ENCODE data around the gene ACRBP. TPM values are rescaled to one million over a fixed set of nuclear protein-coding genes. Genes with fewer than 3 reads are reported as not detected.

ACRBP gene
- total and polyA plus RNA-seq, 7 donors, result 0.29 to 0.99 (median 0.82) TPM; not detected in 1

- intact Hi-C loops (cut with DNase I), result loop anchor here in 1 of 2 donors (5.0 kb wide), 1 partner anchor 41 kb away; the partner anchor contains the start of gene NOP2
- no peak for TF ChIP-seq CTCF (IDR thresholded peaks at IDR 0.05)
- H3K27me3 ChIP-seq (ENCODE audit: insufficient read depth in 3 of 3, low read length in 2 of 3), result no peaks in the 10 kb centered on the region
Measured at GRCh38 chr12:6608592-6609281, 38.5 kb downstream of the ACRBP start.

GRCh38 chr12:6607751-6608591 is 39.3 kb downstream of the ACRBP start:
- Histone ChIP-seq H3K4me3 (no peak overlapping the region), H3K9me3 (no peaks in the 10 kb centered on the region), H3K27me3 (ENCODE audit: insufficient read depth in 3 of 3, low read length in 2 of 3) (no peaks in the 10 kb centered on the region), H3K4me1 (peaks cover 36% of the 10 kb centered on the region), H3K36me3 (ENCODE audit: insufficient read depth in 1 of 2, low read depth in 1 of 2) (peaks cover 0 to 13% of the 10 kb centered on the region in 2 donors), H3K27ac (peak overlapping the region; percentile 69)
- WGBS, 3 donors, result 4 to 8% (median 5%) methylated on average over 8 of the region's 8 CpGs
- ATAC-seq (peak in 3 of 4 donors; percentile 6 to 27 (median 23)), DNase-seq (peak in 1 of 2 donors; percentile 52)
- no peak for TF ChIP-seq CTCF (IDR thresholded peaks at IDR 0.05)
- intact Hi-C loops (cut with DNase I), result loop anchor here in 1 of 2 donors (5.0 kb wide), 1 partner anchor 41 kb away; the partner anchor contains the start of gene NOP2

More at GRCh38 chr12:6608592-6609281, 38.5 kb downstream of the ACRBP start:
- ATAC-seq (no peak), DNase-seq (peak; percentile 41 to 63)
- no peaks in the 10 kb centered on the region for H3K9me3 ChIP-seq
- WGBS, 3 donors, result 47 to 56% (median 49%) methylated on average over 8 of the region's 8 CpGs
- no peak overlapping the region for H3K4me3 ChIP-seq
- H3K4me1 ChIP-seq, result peaks cover 35% of the 10 kb centered on the region
- peak overlapping the region; percentile 69 for H3K27ac ChIP-seq
- H3K36me3 ChIP-seq (ENCODE audit: insufficient read depth in 1 of 2, low read depth in 1 of 2), result peaks cover 0 to 7% of the 10 kb centered on the region in 2 donors

GRCh38 chr12:6606331-6607131 is 40.7 kb downstream of the ACRBP start:
- Histone ChIP-seq H3K4me3 (peak overlapping the region; percentile 93), H3K27me3 (ENCODE audit: insufficient read depth in 3 of 3, low read length in 2 of 3) (no peaks in the 10 kb centered on the region), H3K36me3 (ENCODE audit: insufficient read depth in 1 of 2, low read depth in 1 of 2) (peaks cover 0 to 26% of the 10 kb centered on the region in 2 donors), H3K9me3 (no peaks in the 10 kb centered on the region), H3K27ac (peak overlapping the region; percentile 94), H3K4me1 (peaks cover 37% of the 10 kb centered on the region)
- peak; percentile 82 to 88 for DNase-seq
- peak; percentile 66 to 71 (median 70) for ATAC-seq
- intact Hi-C loops (cut with DNase I), result loop anchor here in 1 of 2 donors (5.0 kb wide), 1 partner anchor 39 kb away; the partner anchor contains the start of gene NOP2
- 0 to 1% (median 0%) methylated on average over 22 to 69 of the region's 70 CpGs for WGBS, 3 donors
- no peak for TF ChIP-seq CTCF (IDR thresholded peaks at IDR 0.05)

All from psoas muscle (tissue), 8 donors.